Epithelial cell of esophagus (primary cell): Measurements from ENCODE around the gene THSD4.
A peak's percentile ranks its signal among the peaks of the same experiment; 100 is the strongest.
"Not testable (repeated sequence)": the region's sequence is repeated elsewhere in the genome, so short reads cannot be mapped to it uniquely, and the experiment has no call there.

Source experiments
- DNase-seq: peaks from one replicate; pipeline ENCODE4 v3.0.0; 2010; ENCODE audit warnings: low read depth
- H3K4me3 ChIP-seq: 2 replicates; pipeline ENCODE4 v1.5.1; 2011; ENCODE audit warnings: mild to moderate bottlenecking, low read length, control low read depth
- TF ChIP-seq, protein P1 (sequence below): IDR thresholded peaks from 2 replicates; pipeline ENCODE4 v1.5.1; 2011; ENCODE audit warnings: low read depth, mild to moderate bottlenecking, low read length, control low read depth, inconsistent platforms; ENCODE audit not compliant: insufficient read depth; ENCODE audit errors: missing control alignments

The THSD4 gene

GRCh38 chr15:71393383-71393782 is 278.1 kb downstream of the THSD4 start:
- TF ChIP-seq, protein P1, sequence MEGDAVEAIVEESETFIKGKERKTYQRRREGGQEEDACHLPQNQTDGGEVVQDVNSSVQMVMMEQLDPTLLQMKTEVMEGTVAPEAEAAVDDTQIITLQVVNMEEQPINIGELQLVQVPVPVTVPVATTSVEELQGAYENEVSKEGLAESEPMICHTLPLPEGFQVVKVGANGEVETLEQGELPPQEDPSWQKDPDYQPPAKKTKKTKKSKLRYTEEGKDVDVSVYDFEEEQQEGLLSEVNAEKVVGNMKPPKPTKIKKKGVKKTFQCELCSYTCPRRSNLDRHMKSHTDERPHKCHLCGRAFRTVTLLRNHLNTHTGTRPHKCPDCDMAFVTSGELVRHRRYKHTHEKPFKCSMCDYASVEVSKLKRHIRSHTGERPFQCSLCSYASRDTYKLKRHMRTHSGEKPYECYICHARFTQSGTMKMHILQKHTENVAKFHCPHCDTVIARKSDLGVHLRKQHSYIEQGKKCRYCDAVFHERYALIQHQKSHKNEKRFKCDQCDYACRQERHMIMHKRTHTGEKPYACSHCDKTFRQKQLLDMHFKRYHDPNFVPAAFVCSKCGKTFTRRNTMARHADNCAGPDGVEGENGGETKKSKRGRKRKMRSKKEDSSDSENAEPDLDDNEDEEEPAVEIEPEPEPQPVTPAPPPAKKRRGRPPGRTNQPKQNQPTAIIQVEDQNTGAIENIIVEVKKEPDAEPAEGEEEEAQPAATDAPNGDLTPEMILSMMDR = no peak
- no peak for DNase-seq
- H3K4me3 ChIP-seq = no peak overlapping the region

DNA sequence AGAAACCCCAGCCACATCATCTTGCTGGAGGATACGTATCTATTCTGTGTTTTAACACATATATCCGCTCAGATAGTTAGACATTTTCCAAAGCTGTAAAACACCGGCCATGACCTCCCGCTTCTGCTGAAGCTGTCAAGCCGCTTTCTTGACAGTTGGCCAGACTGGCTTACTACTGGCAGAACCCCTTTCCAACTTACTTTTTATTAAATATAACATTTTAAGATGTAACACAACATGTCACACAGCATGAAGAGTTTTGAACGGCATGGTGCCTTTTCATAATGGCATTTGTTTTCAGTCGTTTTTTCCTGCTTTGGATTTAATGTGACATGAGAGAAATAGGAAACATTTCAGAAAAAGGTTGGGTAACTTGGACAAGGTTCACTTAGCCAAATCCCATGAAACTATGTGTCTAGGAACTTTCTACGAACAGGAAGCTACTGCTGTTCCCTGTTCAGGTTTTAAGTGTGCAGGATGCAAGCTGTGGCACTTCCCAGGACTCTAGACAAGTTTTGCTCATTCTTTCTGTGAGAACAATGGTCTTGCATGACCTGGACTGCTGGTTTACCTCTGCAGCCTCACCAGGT is 281.4 kb downstream of the THSD4 start:
- DNase-seq = peak; percentile 19
- TF ChIP-seq, protein P1 = no peak
- H3K4me3 ChIP-seq = no peak overlapping the region

DNA sequence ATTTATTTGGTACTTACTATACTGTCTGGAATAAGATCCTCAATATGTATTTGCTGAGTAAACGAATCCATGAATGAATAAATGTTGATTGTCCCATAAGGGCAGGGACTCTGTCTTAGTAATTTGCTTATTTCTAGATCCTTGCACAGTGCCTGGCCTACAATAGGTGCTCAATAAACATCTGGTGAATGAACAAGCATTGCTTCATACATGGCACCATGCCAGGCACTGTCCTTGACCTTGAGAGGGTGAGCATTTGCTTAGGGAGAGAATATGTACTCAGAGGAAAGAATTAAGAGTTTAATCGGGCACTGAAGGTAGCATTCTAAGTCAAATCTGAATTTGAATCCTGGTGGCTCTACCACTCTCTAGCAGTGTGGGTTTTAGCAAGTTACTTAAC is 282.1 kb downstream of the THSD4 start:
- TF ChIP-seq, protein P1 = no peak
- peak; percentile 30 for DNase-seq
- H3K4me3 ChIP-seq = no peak overlapping the region

- DNase-seq = no peak
- H3K4me3 ChIP-seq = no peak overlapping the region
- TF ChIP-seq, protein P1 = no peak
Measured at GRCh38 chr15:71400294-71400693, 285.0 kb downstream of the THSD4 start.

DNA sequence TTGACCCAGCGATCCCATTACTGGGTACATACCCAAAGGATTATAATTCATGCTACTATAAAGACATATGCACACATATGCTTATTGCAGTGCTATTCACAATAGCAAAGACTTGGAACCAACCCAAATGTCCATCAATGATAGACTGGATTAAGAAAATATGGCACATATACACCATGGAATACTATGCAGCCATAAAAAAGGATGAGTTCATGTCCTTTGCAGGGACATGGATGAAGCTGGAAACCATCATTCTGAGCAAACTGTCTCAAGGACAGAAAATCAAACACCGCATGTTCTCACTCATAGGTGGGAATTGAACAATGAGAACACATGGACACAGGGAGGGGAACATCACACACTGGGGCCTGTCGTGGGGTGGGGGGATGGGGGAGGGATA is 286.5 kb downstream of the THSD4 start:
- not testable (repeated sequence) for H3K4me3 ChIP-seq, DNase-seq

DNA sequence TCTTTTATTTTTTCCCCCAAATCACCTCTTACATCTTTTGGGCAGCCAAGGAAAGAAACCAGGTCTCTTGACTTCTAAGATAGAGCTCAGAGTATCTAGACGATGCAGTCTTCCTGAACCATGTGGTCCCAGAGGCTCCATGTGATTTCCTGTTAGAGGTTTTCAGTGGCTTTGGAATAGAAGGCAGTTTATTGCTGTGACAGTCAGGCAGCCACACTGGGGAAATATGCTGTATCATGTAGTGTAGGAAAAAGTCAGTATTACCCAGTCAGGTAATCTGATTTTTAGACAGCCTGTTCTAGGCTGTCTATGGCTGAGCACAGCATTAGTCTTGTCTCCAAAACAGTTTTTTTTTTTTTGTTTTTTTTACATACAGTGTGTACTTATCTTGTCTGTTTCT is 294.3 kb downstream of the THSD4 start:
- no peak overlapping the region for H3K4me3 ChIP-seq
- TF ChIP-seq, protein P1 = no peak
- no peak for DNase-seq

DNA sequence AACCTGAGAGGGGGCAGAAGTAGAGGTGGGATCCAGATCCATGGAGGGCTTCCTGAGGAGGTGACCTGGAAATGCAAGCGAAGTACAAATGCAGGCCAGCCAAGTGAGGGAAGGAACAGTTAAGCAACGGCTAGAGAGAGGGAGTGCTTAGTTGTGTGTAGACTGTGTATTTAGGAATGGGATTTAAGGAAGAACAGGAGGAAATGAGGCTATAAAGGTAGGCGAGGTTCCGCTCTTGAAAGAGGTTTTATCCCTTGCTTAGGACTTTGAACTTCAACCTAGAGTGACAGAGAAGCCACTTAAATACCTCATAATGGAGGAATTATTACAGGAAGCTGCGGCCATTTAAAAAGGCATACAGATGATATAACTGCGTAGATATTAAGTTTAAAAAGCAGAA is 295.1 kb downstream of the THSD4 start:
- no peak for DNase-seq
- no peak overlapping the region for H3K4me3 ChIP-seq

More for the DNA sequence above, 295.1 kb downstream of the THSD4 start:
- TF ChIP-seq, protein P1 = no peak
